Keratinocyte (primary cell): ENCODE results near the gene APAF1. TPM values are rescaled to one million over a fixed set of nuclear protein-coding genes. Genes with fewer than 3 reads are reported as not detected.

ENCODE experiments used
- DNase-seq: peaks from one replicate; pipeline ENCODE4 v3.0.0-alpha.2; 2011; ENCODE audit warnings: low read depth, missing footprints, low spot score
- FAIRE-seq: peaks from 2 replicates; lab custom pipeline; 2011; peaks lifted over from hg19 to GRCh38; lab: Jason Lieb, UNC
- H2AFZ ChIP-seq: 2 replicates; pipeline ENCODE4 v1.6.0; 2012; ENCODE audit warnings: low read length, control low read depth, inconsistent platforms; ENCODE audit not compliant: control insufficient read depth
- H3K27ac ChIP-seq: 2 replicates; pipeline ENCODE4 v1.5.1; 2011; ENCODE audit warnings: low read length; ENCODE audit not compliant: control insufficient read depth, insufficient read depth
- H3K27me3 ChIP-seq: 3 replicates; pipeline ENCODE4 v1.6.0; 2011; ENCODE audit warnings: low read length; ENCODE audit not compliant: control insufficient read depth, insufficient read depth; ENCODE audit errors: extremely low read depth
- H3K36me3 ChIP-seq, 2 experiments: 2 replicates in 1 of 2; 3 replicates in 1 of 2; pipeline ENCODE4 v1.5.1; 2011; ENCODE audit warnings: low read length in 2 of 2, mild to moderate bottlenecking in 1 of 2; ENCODE audit not compliant: control insufficient read depth in 2 of 2, insufficient read depth in 2 of 2; ENCODE audit errors: extremely low read depth in 1 of 2
- H3K4me1 ChIP-seq: 3 replicates; pipeline ENCODE4 v1.5.1; 2011; ENCODE audit warnings: low read length; ENCODE audit not compliant: control insufficient read depth, insufficient read depth; ENCODE audit errors: extremely low read depth
- H3K4me2 ChIP-seq: 3 replicates; pipeline ENCODE4 v1.6.0; 2011; ENCODE audit warnings: low read depth, low read length; ENCODE audit not compliant: control insufficient read depth, insufficient read depth; ENCODE audit errors: extremely low read depth
- H3K4me3 ChIP-seq, 3 experiments: fragments of 200-600 bp in 1 of 3; sonication (generic) in 1 of 3; 2 replicates in 2 of 3; 3 replicates in 1 of 3; pipeline ENCODE4 v1.5.1; 2011 to 2016; ENCODE audit warnings: low read length in 3 of 3, mild to moderate bottlenecking in 3 of 3, control low read depth in 2 of 3, inconsistent platforms in 1 of 3, low read depth in 1 of 3, mixed read lengths in 1 of 3, mixed run types in 1 of 3, moderate library complexity in 1 of 3; ENCODE audit not compliant: control insufficient read depth in 2 of 3, insufficient read depth in 2 of 3; ENCODE audit errors: extremely low read depth in 1 of 3
- H3K79me2 ChIP-seq: 2 replicates; pipeline ENCODE4 v1.6.0; 2012; ENCODE audit warnings: low read length; ENCODE audit not compliant: control insufficient read depth, insufficient read depth
- H3K9ac ChIP-seq: 3 replicates; pipeline ENCODE4 v1.6.0; 2011; ENCODE audit warnings: low read length; ENCODE audit not compliant: control insufficient read depth, insufficient read depth; ENCODE audit errors: extremely low read depth
- H3K9me1 ChIP-seq: 3 replicates; pipeline ENCODE4 v1.6.0; 2011; ENCODE audit warnings: low read length; ENCODE audit not compliant: control insufficient read depth, insufficient read depth; ENCODE audit errors: extremely low read depth
- H3K9me3 ChIP-seq: 2 replicates; pipeline ENCODE4 v1.5.1; 2012; ENCODE audit warnings: low read depth, low read length; ENCODE audit not compliant: control insufficient read depth
- H4K20me1 ChIP-seq: 3 replicates; pipeline ENCODE4 v1.6.0; 2011; ENCODE audit warnings: low read length; ENCODE audit not compliant: control insufficient read depth, insufficient read depth; ENCODE audit errors: extremely low read depth
- EZH2 ChIP-seq: IDR thresholded peaks from one replicate; pipeline ENCODE4 v1.6.1; 2012; ENCODE audit warnings: inconsistent platforms, mild to moderate bottlenecking, low read length, moderate library complexity
- dilution Hi-C: fragments of 300-500 bp; cut with MboI; formaldehyde crosslinking; loops from one replicate; pipeline ENCODE4 v1.7.0; 2020; ENCODE audit warnings: low sequenced_read_pairs; ENCODE audit not compliant: extremely low pct_ligation_motif_present
- polyA plus RNA-seq, 5 experiments: library from polyadenylated mRNA; depleted of rRNA in 3 of 5; stranded (reverse) in 3 of 5; stranded (forward) in 1 of 5; unstranded in 1 of 5; fragments of >200 nt; gene quantifications; 1 replicate in 1 of 5; 2 replicates in 3 of 5; 3 replicates in 1 of 5; pipeline versions ENCODE4 v1.2.1 to v1.2.3, GENCODE V29; 2011 to 2012; ENCODE audit warnings: missing spikeins in 2 of 5, low read depth in 1 of 5, low replicate concordance in 1 of 5
- TF ChIP-seq, protein P1 (sequence below), 3 experiments: IDR thresholded peaks in 1 of 3; conservative IDR thresholded peaks in 1 of 3; optimal IDR thresholded peaks in 1 of 3; 2 replicates in 2 of 3; 3 replicates in 1 of 3; pipeline versions ENCODE3 to v1.5.1; 2011; ENCODE audit warnings: low read length in 3 of 3, mild to moderate bottlenecking in 3 of 3, moderate library complexity in 2 of 3, control low read depth in 1 of 3, inconsistent platforms in 1 of 3; ENCODE audit not compliant: insufficient read depth in 2 of 3; ENCODE audit errors: extremely low read depth in 1 of 3

Gene APAF1
- polyA plus RNA-seq, 1 donor (not counting 4 experiments of a cell fraction or from before 2014, with no cell fraction given), result 9.9 TPM

DNA sequence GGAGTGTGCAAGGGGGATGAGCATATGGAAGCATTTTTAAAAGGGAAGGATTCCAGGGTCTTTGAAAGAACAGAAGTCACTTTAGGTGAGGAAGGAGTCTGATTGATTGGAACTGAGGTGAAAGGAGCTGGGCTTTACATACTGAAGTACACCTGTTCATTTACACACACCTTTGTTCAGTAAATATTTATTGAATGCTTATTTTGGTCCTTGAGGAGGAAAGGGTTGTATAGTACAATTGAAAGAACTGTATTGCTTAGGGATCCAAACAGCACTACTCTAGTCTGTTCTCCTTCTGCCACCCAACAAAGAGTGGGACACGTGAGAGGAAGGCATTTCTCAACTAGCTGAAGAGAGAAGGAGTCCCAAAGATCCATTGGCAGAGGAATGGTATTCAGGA is 63.9 kb downstream of the APAF1 start:
- no peaks in the 10 kb centered on the region for H3K27me3 ChIP-seq
- H3K9me1 ChIP-seq, result no peaks in the 10 kb centered on the region
- H3K9ac ChIP-seq, result no peak overlapping the region
- no peak overlapping the region for H3K4me3 ChIP-seq
- H3K79me2 ChIP-seq, result no peaks in the 10 kb centered on the region
- H3K9me3 ChIP-seq, result no peaks in the 10 kb centered on the region
- no peak for FAIRE-seq
- H4K20me1 ChIP-seq, result no peaks in the 10 kb centered on the region
- H3K36me3 ChIP-seq, result peaks cover 3 to 18% of the 10 kb centered on the region in 2 experiments
- no peak overlapping the region for H3K4me2 ChIP-seq
- DNase-seq, result no peak
- H3K4me1 ChIP-seq, result no peaks in the 10 kb centered on the region
- TF ChIP-seq, protein P1, sequence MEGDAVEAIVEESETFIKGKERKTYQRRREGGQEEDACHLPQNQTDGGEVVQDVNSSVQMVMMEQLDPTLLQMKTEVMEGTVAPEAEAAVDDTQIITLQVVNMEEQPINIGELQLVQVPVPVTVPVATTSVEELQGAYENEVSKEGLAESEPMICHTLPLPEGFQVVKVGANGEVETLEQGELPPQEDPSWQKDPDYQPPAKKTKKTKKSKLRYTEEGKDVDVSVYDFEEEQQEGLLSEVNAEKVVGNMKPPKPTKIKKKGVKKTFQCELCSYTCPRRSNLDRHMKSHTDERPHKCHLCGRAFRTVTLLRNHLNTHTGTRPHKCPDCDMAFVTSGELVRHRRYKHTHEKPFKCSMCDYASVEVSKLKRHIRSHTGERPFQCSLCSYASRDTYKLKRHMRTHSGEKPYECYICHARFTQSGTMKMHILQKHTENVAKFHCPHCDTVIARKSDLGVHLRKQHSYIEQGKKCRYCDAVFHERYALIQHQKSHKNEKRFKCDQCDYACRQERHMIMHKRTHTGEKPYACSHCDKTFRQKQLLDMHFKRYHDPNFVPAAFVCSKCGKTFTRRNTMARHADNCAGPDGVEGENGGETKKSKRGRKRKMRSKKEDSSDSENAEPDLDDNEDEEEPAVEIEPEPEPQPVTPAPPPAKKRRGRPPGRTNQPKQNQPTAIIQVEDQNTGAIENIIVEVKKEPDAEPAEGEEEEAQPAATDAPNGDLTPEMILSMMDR (optimal IDR thresholded peaks at IDR 0.05 in 1 of 3, IDR thresholded peaks at IDR 0.05 in 1 of 3, conservative IDR thresholded peaks at IDR 0.05 in 1 of 3; ENCODE audit: extremely low read depth in 1 of 3, insufficient read depth in 2 of 3, low read length in 3 of 3), result no peak
- TF ChIP-seq EZH2, result no peak
- no peak overlapping the region for H2AFZ ChIP-seq
- H3K27ac ChIP-seq, result no peak overlapping the region
- dilution Hi-C loops, result no loop called here

DNA sequence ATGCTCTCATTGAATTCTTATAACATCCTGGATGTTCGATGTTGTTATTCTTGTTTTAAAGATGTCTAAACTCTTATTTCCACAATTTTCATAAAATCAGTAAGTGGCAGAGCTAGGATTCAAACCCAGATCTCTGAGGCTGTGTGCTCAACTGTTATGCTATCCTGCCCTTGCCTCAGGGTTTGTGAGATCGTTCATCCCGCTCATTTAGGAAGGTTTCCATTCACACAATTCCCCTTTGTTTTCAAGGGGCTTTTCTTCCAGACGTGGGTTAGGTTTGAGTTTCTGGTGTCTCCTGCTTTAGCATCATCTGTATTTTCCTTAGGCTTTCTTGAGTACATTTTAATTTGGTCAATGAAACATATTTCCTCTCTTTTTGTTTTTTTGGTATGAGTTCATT is 69.3 kb downstream of the APAF1 start:
- no peak for TF ChIP-seq EZH2
- TF ChIP-seq, protein P1 (optimal IDR thresholded peaks at IDR 0.05 in 1 of 3, IDR thresholded peaks at IDR 0.05 in 1 of 3, conservative IDR thresholded peaks at IDR 0.05 in 1 of 3; ENCODE audit: extremely low read depth in 1 of 3, insufficient read depth in 2 of 3, low read length in 3 of 3), result no peak
- FAIRE-seq (no peak), DNase-seq (no peak)
- H3K4me2 ChIP-seq, result no peak overlapping the region
- H3K4me1 ChIP-seq, result no peaks in the 10 kb centered on the region
- dilution Hi-C loops, result no loop called here
- H3K4me3 ChIP-seq, result no peak overlapping the region
- no peak overlapping the region for H3K9ac ChIP-seq
- no peaks in the 10 kb centered on the region for H3K79me2 ChIP-seq
- no peaks in the 10 kb centered on the region for H3K9me1 ChIP-seq
- H3K36me3 ChIP-seq, result peaks cover 3 to 16% of the 10 kb centered on the region in 2 experiments
- H3K27ac ChIP-seq, result no peak overlapping the region
- no peaks in the 10 kb centered on the region for H3K9me3 ChIP-seq
- H3K27me3 ChIP-seq, result no peaks in the 10 kb centered on the region
- H2AFZ ChIP-seq, result no peak overlapping the region
- no peaks in the 10 kb centered on the region for H4K20me1 ChIP-seq
